Osteoblast (primary cell): ENCODE measurements around the gene FAM236A. TPM values are rescaled to one million over a fixed set of nuclear protein-coding genes. Genes with fewer than 3 reads are reported as not detected.
"Not testable (repeated sequence)": the region's sequence is repeated elsewhere in the genome, so short reads cannot be mapped to it uniquely, and the experiment has no call there.

ENCODE experiments used
- DNase-seq: peaks from one replicate; pipeline ENCODE4 v3.0.0; 2011; ENCODE audit warnings: low spot score, mixed read lengths; ENCODE audit not compliant: insufficient read length; ENCODE audit errors: missing footprints
- H2AFZ ChIP-seq: 2 replicates; pipeline ENCODE4 v1.6.0; 2011; ENCODE audit warnings: mild to moderate bottlenecking, low read length
- H3K27ac ChIP-seq: 2 replicates; pipeline ENCODE4 v1.5.1; 2011; ENCODE audit warnings: mild to moderate bottlenecking, low read depth, low read length, moderate library complexity
- H3K27me3 ChIP-seq: 2 replicates; pipeline ENCODE4 v1.6.0; 2012; ENCODE audit warnings: mild to moderate bottlenecking, control low read depth, inconsistent platforms, low read length, moderate library complexity; ENCODE audit not compliant: insufficient read depth
- H3K36me3 ChIP-seq: 2 replicates; pipeline ENCODE4 v1.5.1; 2011; ENCODE audit warnings: mild to moderate bottlenecking, low read length, control low read depth, moderate library complexity; ENCODE audit not compliant: insufficient read depth
- H3K4me1 ChIP-seq: 2 replicates; pipeline ENCODE4 v1.5.1; 2011; ENCODE audit warnings: mild to moderate bottlenecking, low read length, control low read depth, moderate library complexity; ENCODE audit not compliant: insufficient read depth
- H3K4me2 ChIP-seq: 2 replicates; pipeline ENCODE4 v1.6.0; 2011; ENCODE audit warnings: mild to moderate bottlenecking, low read length; ENCODE audit not compliant: insufficient read depth
- H3K4me3 ChIP-seq: fragments of 200-600 bp; sonication (generic); 3 replicates; pipeline ENCODE4 v1.5.1; 2012; ENCODE audit warnings: mild to moderate bottlenecking, low read length, inconsistent platforms; ENCODE audit not compliant: insufficient read depth
- H3K79me2 ChIP-seq: 2 replicates; pipeline ENCODE4 v1.6.0; 2012; ENCODE audit warnings: mild to moderate bottlenecking, low read length, control low read depth, inconsistent platforms; ENCODE audit not compliant: insufficient read depth
- H3K9me3 ChIP-seq: 2 replicates; pipeline ENCODE4 v1.5.1; 2011; ENCODE audit warnings: low read depth, low read length, control low read depth
- H4K20me1 ChIP-seq: 2 replicates; pipeline ENCODE4 v1.6.0; 2012; ENCODE audit warnings: mild to moderate bottlenecking, low read length, control low read depth; ENCODE audit not compliant: insufficient read depth
- total RNA-seq: library from RNA; depleted of rRNA; stranded (reverse); fragments of >200 nt; gene quantifications from 2 replicates; pipeline ENCODE4 v1.2.3, GENCODE V29; 2012

Gene FAM236A
- total RNA-seq, 1 donor: not detected

- H2AFZ ChIP-seq, H3K9me3 ChIP-seq, H3K36me3 ChIP-seq, H3K79me2 ChIP-seq, H3K4me1 ChIP-seq, H4K20me1 ChIP-seq, H3K4me3 ChIP-seq, H3K27me3 ChIP-seq, H3K27ac ChIP-seq, DNase-seq, H3K4me2 ChIP-seq: not testable (repeated sequence)
Measured at GRCh38 chrX:72943819-72944169, 5.8 kb downstream of the FAM236A start, which contains the start of gene DMRTC1. TSS of gene DMRTC1 (minus strand) at chrX:72943837. CDS start at chrX:72875694, 68,143 bp downstream.

GRCh38 chrX:72959971-72960370 is 22.0 kb downstream of the FAM236A start:
- not testable (repeated sequence) for H3K4me1 ChIP-seq, H4K20me1 ChIP-seq, H3K36me3 ChIP-seq, H3K4me3 ChIP-seq, H3K27ac ChIP-seq, H3K79me2 ChIP-seq, H3K27me3 ChIP-seq, DNase-seq, H3K4me2 ChIP-seq, H2AFZ ChIP-seq, H3K9me3 ChIP-seq

GRCh38 chrX:72971859-72972258 is 33.9 kb downstream of the FAM236A start:
- H3K27me3 ChIP-seq, H3K9me3 ChIP-seq, H2AFZ ChIP-seq, H3K79me2 ChIP-seq, H3K27ac ChIP-seq, H3K4me2 ChIP-seq, DNase-seq, H3K36me3 ChIP-seq, H4K20me1 ChIP-seq, H3K4me3 ChIP-seq, H3K4me1 ChIP-seq: not testable (repeated sequence)

GRCh38 chrX:72974885-72975284 is 36.9 kb downstream of the FAM236A start:
- not testable (repeated sequence) for H3K4me3 ChIP-seq, H3K27ac ChIP-seq, H2AFZ ChIP-seq, H3K4me1 ChIP-seq, H3K27me3 ChIP-seq, H3K9me3 ChIP-seq, DNase-seq, H3K36me3 ChIP-seq, H3K79me2 ChIP-seq, H4K20me1 ChIP-seq, H3K4me2 ChIP-seq

- not testable (repeated sequence) for H3K9me3 ChIP-seq, H3K27me3 ChIP-seq, H3K4me2 ChIP-seq, H3K79me2 ChIP-seq, H2AFZ ChIP-seq, H3K4me3 ChIP-seq, H3K27ac ChIP-seq, H4K20me1 ChIP-seq, H3K4me1 ChIP-seq, DNase-seq, H3K36me3 ChIP-seq
Measured at GRCh38 chrX:72980894-72981469, 43.0 kb downstream of the FAM236A start.

Other genes starting within 250 kb of the FAM236A start
- 4.7 and 5.6 TPM in 2 replicates for gene PHKA1, start 223.9 kb upstream of the FAM236A start, total RNA-seq
- gene DMRTC1B, start 161.3 kb upstream of the FAM236A start, total RNA-seq: not detected in 2 replicates
- gene FAM236B, start 155.5 kb upstream of the FAM236A start, total RNA-seq: not detected in 2 replicates
- gene FAM236D, start 130.0 kb upstream of the FAM236A start, total RNA-seq: not detected in 2 replicates
- gene FAM236C, start 25.6 kb upstream of the FAM236A start, total RNA-seq: not detected in 2 replicates
- not detected in 2 replicates for gene DMRTC1, start 5.6 kb downstream of the FAM236A start, total RNA-seq
- not detected in 2 replicates for gene PABPC1L2B, start 64.7 kb downstream of the FAM236A start, total RNA-seq
- not detected in 2 replicates for gene PABPC1L2A, start 141.3 kb downstream of the FAM236A start, total RNA-seq